ENCODE data around the gene PTTG2. TPM values are rescaled to one million over a fixed set of nuclear protein-coding genes. Genes with fewer than 3 reads are reported as not detected.

Gene PTTG2
- total and polyA plus RNA-seq, 2 of the 13 experiments (the other 11 are each of a cell fraction or from before 2014, with no cell fraction given): not detected

- BruUV-seq (replicated peaks): no TSS peak
- 96% methylated on average over 8 of the region's 10 CpGs for WGBS (ENCODE audit: low lambda C conversion rate)
- Histone ChIP-seq H3K79me2 (ENCODE audit: insufficient read depth, low read length) (peaks cover 4% of the 10 kb centered on the region), H3K9me3 (ENCODE audit: low read length) (no peaks in the 10 kb centered on the region), H3K4me2 (ENCODE audit: low read depth, low read length) (no peak overlapping the region), H3K36me3 (replicated peaks in 1 of 2; ENCODE audit: control insufficient read depth in 1 of 2, insufficient read depth in 2 of 2, low read length in 2 of 2) (no peaks in the 10 kb centered on the region), H2AFZ (ENCODE audit: low read length) (no peak overlapping the region), H3K27me3 (ENCODE audit: control insufficient read depth in 1 of 2, insufficient read depth in 2 of 2, low read length in 2 of 2) (no peaks in the 10 kb centered on the region), H4K20me1 (ENCODE audit: insufficient read depth, low read length) (no peaks in the 10 kb centered on the region), H3K4me1 (ENCODE audit: insufficient read depth, low read length) (peaks cover 31% of the 10 kb centered on the region), H3K4me3 (replicated peaks in 1 of 3; ENCODE audit: insufficient read depth in 1 of 3, low read depth in 2 of 3, low read length in 3 of 3) (no peak overlapping the region), H3K27ac (ENCODE audit: extremely low read length, insufficient read depth, low read length) (no peak overlapping the region), H3K9ac (ENCODE audit: insufficient read depth, low read depth, low read length) (no peak overlapping the region)
- FAIRE-seq: no peak
- in situ Hi-C loops (cut with HindIII; ENCODE audit: extremely low pct_ligation_motif_present, low pct_unique_long_range_greater_than_20kb) (no loop called here), intact Hi-C loops (cut with micrococcal nuclease; ENCODE audit: unreplicated experiment) (no loop called here)
- ATAC-seq: no peak
- ChIA-PET POLR2A (no interaction called here), CTCF (ENCODE audit: low intra/inter-chr PET ratio, low total read pairs) (no interaction called here)
- TF ChIP-seq HCFC1 (IDR thresholded peaks at IDR 0.05; ENCODE audit: low read depth, low read length) (no peak), PHF20 (CRISPR knock-in tag; IDR thresholded peaks at IDR 0.05) (no peak), CBFB (CRISPR knock-in tag; IDR thresholded peaks at IDR 0.05) (no peak), PPARG (CRISPR knock-in tag; conservative IDR thresholded peaks at IDR 0.05) (no peak), ZNF609 (CRISPR knock-in tag; IDR thresholded peaks at IDR 0.05; ENCODE audit: borderline replicate concordance) (no peak), IKZF5 (CRISPR knock-in tag; IDR thresholded peaks at IDR 0.05) (no peak), ZNF12 (CRISPR knock-in tag; IDR thresholded peaks at IDR 0.05) (no peak), SUZ12 (IDR thresholded peaks at IDR 0.05; ENCODE audit: low read depth, low read length) (no peak), ZNF777 (CRISPR knock-in tag; IDR thresholded peaks at IDR 0.05) (no peak), FOXA3 (CRISPR knock-in tag; IDR thresholded peaks at IDR 0.05) (no peak), CEBPZ (IDR thresholded peaks at IDR 0.05; ENCODE audit: low read length) (no peak), TBX3 (IDR thresholded peaks at IDR 0.05; ENCODE audit: borderline replicate concordance) (no peak), SAP130 (CRISPR knock-in tag; IDR thresholded peaks at IDR 0.05; ENCODE audit: low read depth) (no peak), MED8 (CRISPR knock-in tag; IDR thresholded peaks at IDR 0.05; ENCODE audit: insufficient replicate concordance) (no peak), ZNF207 (IDR thresholded peaks at IDR 0.05; ENCODE audit: borderline replicate concordance) (no peak), ZNF280B (CRISPR knock-in tag; IDR thresholded peaks at IDR 0.05; ENCODE audit: borderline replicate concordance) (no peak)
- DNase-seq (ENCODE audit: low spot score): no peak
Measured at GRCh38 chr4:37993806-37994205, 33.6 kb downstream of the PTTG2 start.

All from HepG2 (cell line).